Stimulated activated CD4-positive, alpha-beta T cell treated with anti-CD3 and anti-CD28 coated beads, Interleukin-1b, Interleukin-23, amount 100 ng/mL, for 4 hours (primary cell): ENCODE measurements around the gene TMEM95.

ENCODE experiments used
- DNase-seq, 2 donors: peaks; one replicate each; pipeline ENCODE4 v3.0.0-alpha.2; 2020; ENCODE audit warnings: low read depth in 2 of 2

TMEM95 gene, protein sequence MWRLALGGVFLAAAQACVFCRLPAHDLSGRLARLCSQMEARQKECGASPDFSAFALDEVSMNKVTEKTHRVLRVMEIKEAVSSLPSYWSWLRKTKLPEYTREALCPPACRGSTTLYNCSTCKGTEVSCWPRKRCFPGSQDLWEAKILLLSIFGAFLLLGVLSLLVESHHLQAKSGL

DNA sequence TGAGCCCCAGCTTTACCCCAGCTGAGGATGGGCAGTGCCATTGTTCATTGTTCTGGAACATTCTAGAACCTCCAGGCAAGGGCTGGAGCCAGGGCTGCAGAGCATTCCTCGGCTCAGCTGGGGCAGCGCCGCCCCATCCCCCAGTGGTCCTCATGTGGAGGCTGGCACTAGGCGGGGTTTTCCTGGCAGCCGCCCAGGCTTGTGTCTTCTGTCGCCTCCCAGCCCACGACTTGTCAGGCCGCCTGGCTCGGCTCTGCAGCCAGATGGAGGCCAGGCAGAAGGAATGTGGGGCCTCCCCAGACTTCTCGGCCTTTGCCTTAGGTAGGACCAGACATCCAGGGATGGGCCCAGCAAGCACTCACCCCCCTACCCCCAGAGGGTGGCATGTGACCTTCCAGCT, at the start of gene TMEM95:
TMEM95 (plus strand) TSS at position 104 of the 400 bp plus-strand sequence; CDS start at position 153, 49 bp downstream.
- no peak for DNase-seq

DNA sequence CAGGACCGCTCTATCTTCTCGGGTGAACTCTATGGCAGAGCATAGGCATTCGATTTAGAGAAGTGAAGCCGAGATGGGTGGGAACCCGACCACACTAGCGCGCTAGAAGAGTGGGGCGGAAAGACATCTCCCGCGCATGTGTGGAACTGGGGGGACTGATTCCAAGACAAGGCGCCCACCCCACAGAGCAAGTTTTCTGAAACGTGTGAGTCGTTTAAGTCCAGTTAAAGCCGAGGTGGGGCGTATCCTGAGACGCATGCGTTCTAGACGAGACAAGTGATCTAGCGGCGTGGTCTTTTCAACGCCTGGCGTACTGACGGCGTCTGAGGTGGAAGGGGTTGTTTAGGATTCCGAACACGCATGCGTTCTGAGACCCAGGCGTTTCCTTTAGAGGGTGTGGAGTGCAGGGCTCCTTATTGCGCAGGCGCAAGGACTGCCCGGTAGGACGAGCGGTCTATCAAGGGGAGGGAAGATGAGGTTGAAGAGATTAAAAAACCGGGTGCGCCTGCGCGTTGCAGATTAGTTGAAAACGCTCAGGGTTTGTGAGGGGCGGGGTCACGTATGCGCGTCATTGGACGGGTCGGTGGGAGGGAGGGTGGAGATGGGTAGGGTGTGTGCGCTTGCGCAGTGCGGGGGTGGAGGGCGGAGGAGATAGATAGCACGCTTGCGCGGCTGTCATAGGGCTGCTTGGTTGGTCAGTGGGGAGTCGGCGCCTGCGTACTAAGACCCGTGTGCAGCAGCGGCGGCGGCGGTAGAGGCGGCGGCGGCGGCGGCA, 47.9 kb upstream of the TMEM95 start, which contains the start of gene EIF5A:
EIF5A (plus strand) TSS at position 718 of the 775 bp plus-strand sequence. CDS start 2,008 bp downstream, outside the sequence.
- peak; percentile 100 for DNase-seq

DNA sequence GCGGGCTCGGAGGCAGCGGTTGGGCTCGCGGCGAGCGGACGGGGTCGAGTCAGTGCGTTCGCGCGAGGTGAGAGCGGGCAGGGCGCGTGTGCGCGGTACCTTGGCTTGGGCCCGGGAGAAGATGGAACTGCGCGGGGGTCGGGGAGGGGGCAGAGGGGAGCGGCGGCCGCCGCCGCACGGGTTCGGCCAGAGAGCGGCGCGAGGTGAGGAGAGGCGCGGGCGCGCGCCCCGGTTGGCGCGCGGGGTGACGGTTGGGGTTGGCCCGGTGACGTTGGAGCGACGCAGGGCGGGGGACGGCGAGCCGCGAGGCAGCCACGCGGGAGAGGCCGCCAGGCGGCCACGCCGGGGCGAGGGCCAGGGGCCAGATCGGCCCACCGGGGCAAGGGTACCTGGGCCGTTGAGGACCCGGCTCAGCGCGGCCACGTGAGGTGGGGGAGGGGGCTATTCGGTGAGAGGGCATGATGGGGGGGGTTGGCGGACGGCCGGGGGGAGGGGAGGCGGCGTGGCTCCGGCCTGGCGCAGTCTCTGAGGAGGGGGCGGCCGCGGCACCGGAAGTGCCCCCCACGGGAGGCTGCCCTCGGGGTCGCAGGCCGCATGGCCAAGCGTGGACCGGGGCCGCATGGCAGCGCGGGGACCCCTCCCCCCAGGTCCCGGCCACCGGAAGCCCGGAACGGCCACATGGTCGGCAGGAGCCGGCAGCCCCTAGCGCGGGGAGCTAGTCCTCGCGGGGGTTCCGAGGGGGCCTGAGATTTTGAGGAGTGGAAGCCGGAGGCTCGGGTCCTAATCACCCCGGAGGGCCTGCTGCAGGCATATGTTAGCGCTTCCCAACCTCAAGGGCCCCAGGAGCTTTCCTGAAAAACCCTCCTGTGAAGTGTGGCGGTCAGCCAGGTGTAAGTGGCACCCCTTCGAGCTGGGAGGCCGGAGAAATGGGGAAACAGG, 47.0 kb upstream of the TMEM95 start:
- DNase-seq, result peak in 1 of 2 donors; percentile 44

DNA sequence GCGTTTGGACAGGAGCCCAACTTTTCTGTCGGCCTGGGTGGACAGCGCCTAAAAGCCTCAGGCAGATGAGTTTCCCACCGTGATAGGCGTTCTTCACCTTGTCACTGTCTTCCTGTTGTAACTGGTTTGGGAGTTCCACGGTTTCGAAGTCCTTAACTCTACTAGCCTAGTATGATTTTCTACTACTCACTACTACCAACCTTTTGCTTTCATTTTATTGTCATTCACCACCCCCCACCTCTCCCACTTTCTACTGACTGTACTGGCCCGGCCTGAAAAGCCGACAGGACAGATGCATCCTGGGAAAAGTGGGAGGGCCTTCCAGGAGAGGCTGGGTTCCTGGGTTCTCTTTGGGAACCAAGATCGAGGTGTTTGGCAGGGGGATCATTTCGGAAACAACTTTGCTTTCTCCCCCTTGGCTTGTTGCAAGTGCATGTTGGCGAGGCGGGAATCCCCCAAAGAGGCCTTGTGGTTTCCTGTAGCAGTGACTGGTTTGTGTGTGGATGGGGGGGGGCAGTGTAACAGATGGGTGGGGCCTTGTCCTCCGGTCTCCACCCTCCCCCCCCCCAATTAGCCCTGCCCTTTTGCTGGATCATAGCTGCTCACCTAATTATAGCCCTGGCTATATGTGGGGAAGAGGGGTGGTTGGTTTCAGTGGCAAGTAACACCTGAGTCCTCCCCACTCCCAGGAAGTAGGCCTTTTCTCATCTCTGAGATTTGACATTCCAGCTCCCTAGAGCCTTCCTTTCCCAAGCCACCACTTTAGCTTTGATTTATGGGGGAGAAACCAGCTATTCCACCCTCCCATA, 46.1 kb upstream of the TMEM95 start:
- peak; percentile 70 to 81 for DNase-seq

DNA sequence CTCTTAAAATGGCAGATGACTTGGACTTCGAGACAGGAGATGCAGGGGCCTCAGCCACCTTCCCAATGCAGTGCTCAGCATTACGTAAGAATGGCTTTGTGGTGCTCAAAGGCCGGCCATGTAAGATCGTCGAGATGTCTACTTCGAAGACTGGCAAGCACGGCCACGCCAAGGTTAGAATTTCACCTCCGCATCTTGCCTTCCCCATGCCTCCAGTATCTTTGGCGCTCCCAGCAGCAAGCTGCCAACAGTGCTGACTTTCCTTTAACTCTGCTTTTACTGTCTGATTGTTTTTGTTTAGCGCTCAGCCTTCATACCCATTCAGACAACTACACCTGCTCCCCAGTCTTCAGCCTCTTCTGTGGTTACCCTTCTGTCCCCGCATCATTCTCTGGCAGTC, 45.3 kb upstream of the TMEM95 start:
- DNase-seq, result no peak

DNA sequence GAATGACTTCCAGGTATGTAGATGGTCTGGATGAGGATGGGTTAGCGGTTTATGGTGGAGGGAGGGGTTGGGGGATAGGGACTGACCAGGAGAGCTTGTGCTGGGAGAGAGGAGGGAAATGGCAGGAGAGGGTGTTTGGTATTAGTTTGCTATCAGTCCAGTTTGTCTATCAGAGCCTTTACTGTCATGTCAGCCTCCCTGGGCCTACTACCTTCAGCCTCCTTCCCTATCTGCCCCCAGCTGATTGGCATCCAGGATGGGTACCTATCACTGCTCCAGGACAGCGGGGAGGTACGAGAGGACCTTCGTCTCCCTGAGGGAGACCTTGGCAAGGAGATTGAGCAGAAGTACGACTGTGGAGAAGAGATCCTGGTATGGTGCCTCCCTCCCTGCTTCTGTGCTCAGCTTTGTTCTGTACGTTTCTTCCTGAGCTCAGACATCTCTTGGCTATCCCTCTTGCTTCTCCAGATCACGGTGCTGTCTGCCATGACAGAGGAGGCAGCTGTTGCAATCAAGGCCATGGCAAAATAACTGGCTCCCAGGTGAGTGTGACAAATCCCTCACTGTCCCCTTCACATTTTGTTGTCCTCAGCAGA, 43.7 kb upstream of the TMEM95 start:
- no peak for DNase-seq

DNA sequence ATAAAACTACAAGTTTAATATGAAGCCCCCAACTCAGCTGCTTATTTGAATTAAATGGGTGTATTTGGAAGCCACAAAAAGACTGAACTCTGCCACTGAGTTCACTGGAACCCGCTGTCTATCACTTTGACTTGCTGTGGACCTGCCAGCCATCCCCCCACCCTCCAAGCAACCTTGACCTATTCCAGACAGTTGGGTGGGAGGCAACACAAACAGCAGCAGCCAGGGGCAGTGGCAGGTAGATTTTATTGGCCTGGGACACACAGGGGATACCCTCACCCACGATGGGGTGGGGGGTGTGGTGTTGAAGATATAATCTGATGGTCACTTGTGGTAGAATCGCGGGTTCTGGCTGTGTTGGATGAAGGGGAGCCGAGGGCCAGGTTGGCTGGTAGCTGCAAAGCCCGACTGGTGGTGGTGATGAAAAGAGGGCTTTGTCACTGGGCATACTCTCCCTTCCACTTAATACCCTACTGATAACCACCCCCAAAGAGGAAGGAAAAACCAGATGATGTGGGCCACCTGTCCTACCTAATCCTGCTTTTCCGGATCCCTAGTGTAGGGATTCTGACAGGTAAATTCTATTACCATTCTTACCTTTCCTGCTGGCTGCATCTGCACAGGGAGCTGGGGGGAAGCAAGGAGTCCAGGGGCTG, 42.4 kb upstream of the TMEM95 start:
- no peak for DNase-seq

DNA sequence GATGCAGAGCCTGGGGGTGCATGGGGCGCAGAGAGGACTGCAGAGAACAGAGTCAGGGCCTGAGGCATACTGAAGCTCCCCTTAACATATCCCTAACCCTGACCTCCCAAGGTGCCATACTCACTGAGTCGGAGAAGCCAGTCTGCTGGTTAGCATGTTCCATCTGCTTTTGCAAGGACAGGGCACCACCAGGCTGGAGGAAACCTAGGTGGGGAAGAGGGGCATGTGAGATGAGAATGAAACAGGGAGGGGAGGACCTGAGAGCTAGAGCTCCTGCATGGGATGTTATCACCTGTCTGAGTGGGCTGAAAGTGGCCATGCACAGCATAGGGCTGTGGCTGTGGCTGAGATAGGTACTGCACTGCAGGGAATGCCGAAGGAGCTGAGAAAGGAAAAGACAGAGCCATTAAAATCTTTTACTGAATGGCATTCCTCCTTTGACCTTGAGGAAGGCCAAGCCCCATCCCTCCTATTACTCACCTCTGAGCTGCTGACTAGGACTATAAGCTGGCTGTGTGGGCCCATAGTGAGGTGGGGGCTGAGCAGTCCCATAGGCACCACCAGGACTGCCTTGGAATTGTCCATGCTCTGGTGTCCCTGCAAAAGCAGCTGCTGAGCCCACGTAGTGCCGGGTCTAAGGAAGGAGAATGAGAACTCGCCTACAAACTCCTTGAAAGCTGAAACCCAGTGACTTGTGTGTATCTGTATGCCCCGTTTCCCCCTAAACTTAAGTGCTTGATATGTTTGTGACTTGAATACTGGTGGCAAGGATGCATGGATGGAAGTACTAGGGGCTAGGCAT, 41.7 kb upstream of the TMEM95 start:
- no peak for DNase-seq

DNA sequence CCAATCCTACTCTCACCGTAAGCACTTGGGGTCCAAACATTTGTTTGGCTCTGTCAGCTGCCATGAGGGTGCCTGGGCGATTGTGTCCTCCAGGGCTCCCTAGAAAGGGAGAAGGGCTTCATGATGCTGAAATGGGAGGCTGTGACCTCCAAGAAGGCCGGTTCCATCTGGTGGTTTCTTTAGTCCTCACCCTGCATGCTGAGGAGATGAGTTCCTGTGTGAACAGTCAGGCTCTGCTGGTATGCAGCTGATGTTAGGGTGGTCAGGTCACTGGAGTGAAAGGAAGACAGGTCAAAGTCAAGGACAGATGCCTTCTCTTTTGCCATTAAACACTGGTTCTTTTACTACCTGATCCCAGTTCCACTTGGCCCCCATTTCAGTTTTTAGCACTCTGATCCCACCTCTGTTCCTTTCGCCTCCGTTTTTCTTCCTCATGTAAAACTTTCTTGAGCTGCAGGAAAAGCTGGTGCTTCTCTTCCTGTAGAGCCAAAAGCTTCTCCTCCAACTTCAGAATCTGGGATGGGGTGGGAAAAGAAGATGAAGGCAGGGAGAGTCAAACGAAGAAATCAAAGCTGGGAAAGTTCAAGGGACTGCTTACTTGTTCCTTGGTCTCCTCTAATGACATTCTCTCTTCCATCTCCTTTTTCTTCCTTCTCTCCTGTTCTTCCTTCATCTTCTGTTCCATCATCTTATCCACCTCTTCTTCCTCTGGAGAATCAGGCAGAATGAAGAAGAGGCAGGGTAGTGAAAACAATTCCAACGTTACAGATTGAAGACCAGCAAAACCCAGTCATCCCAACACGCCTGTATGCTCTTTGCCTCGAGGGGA, 40.9 kb upstream of the TMEM95 start:
- no peak for DNase-seq

DNA sequence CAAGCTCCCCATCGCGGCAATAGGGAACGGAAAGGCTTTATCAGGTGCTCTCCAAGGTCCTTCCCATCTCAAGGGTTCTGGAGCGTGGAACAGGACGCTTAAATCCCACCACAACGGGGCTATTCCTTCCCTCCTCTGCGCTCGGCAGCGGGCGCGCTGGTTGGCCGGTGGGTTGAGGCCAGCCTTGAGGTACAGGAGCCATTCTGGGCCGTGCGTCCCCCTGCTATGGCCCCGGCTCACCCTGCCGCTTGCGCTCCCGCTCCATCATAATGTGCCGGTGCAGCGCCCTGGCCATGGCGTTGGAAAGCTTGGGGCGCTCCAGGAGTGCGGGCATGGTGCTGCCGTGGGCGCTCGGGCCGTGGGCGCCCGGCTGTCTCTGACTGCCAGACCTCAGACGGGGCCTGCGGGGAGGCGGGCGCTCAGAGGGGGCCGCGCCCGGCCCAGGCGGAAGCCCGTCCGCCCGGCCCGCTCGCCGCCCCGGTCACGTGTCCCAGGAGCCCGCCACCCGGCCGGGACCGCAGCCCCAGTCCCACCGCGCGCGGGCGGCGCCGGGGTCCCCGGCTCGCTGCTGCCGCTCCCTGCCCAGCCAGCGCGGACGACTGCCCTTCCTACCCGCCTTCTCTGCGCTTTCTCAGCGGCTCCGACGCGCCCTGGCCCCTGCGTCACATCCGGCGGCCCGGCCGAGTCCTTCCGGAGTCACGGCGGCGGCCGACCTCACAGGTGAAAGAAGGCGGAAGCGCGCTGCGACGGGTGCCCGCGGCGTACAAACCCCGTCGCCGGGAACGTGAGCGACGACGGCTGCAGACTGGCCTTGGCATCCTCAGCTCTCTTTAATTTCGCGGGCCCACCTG, 40.0 kb upstream of the TMEM95 start, which contains the start of gene GPS2:
GPS2 (minus strand) TSS at position 642 of the 851 bp plus-strand sequence; CDS start at position 334, 308 bp downstream.
- peak; percentile 85 to 93 for DNase-seq

DNA sequence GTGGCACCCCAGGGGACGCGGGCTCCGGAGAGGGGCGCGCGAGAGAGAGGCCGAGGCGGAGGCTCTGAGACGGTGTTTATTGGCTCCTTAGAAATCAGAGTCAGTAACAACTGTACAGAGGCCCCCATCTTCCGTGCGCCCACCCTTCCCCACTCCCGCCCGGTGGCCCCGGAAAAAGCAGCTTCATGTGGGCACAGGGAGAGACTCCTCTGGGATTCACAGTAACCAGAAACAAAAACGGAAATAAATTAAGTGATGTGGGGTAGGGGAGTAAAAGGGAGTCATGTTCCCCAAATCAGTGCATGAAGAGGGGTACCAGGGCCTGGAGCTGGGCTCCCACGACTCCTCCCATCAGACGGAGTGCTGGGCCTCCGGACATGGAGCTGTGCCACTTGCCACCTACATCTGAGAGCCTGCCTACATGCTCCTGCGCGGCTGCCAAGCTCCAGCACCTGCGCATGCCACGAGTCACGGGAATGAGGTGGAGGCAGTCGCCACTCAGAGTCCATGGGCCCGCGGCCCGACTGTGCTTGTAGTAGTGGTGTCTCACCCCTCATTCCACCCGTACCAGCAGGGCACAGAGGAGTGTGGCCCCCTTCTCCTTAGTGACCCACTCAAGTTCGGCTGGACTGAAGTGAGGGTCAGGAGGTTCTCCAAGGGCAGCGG, 39.3 kb upstream of the TMEM95 start:
- no peak for DNase-seq

DNA sequence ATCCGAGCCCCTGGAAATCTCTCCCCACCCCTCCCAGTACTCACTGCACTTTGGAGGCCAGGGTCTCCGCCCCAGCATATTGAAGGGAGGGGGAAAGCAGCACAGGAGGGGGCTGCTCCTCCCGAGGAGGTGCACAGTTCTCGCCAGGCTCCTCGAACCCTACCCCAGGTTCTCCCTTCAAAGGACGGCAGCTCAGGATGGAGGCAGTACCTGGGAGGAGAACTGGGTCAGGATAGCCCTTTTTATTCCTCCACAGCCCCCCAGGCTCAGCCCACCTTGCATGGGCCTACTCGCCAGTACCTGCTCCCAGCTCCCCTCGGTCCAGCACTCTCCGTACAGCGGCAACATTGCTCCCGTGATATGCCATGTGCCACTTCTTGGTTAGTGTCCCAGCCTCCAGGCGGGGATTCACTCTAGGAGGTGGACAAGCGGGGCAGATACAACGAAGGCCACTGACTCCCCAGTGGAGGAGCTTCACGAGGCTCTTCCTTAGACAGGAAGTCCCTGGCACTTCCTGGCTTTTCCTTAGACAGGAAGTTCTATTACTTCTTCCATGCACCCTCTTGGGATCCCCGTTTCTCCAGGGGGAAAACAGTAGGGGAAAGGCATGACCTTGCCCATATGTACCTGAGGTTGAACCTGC, 37.7 kb upstream of the TMEM95 start:
- no peak for DNase-seq

DNA sequence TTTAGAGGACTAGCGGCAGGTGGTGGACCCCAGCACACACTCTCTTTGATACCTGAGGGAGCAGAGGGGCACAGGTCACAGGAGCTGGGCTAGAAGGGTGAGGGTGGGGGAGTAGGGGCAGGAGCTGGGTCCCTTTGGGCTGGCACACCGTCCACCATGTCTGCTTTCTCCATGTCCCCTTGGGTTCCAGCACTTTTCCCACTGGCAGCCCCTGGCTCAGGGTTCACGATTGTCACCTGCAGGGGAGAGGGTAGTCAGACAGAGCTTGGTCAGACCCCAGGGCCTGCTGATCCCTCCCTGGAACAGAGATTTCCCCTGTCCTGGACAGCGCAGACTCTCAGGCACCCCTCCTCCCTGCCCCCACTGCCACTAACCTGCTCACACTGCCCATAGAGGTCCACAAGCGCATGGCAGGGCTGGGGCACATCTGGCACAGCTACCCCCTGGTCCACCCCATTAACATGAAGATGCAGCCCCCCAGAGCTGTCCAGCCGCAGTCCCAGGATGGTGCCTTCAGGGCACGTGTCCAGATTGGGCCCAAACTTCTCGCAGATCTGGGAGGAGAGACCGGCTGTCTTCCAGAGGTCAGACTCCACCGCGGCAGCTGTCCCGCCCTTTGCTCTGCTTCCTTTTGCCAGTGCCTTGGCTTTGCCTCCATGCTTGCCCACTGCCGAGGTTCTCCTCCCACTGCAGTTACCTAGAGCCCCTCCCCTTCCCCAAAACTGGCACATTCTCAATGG, 36.7 kb upstream of the TMEM95 start:
- DNase-seq, result no peak

DNA sequence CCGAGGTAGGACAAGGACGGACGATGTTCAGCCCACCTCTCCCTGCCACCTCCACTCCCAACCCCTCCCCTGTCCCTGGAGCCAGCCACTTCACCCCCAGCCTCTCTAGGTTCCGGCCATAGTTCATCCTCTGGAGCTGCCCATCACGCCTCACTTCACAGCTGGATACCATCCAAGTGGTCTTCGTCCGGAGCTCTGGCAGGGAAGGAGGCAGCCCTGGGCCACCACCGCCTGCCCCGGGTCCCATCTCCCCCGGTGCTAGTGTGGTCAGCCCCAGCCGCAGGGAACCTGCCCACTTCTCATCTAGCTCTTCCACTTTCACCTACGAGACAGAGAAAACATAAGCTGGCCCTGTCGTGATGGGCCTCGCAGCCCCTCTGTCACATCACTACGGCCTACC, 33.5 kb upstream of the TMEM95 start:
- no peak for DNase-seq

DNA sequence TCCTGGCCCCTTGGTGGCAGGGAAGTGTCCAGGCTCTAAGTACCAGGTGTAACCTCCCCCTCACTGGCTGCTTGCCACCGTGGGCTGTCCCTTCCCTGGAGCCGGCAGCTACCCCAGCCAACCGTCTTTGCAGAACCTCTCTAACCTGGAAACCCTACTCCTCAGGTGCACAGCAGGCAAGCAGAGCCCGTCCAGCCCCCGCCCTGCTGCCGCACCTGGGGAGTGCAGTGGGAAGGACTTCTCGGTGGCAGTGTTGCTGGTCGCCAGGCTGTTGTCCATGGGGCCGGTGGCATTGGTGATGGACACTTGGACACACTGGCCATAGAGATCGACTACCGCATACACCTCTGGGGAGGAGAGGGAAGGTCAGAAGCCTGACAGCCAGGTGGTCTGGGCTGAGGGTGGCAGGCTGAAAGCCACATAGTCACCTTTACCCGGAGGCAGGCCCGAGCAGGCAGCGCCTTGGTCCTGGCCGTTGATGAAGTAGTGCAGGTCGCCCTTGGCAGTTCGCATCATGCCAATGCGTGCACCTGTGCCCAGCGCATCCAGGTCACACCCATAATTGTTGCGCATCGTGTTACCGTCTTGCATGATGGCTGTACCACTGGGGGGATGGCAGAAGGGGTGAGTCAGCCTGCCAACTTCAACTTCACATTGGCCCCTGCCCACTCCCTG, 32.3 kb upstream of the TMEM95 start:
- no peak for DNase-seq
